CD4-positive, alpha-beta T cell treated with Interleukin-21 for 1 hour (primary cell): ENCODE measurements around the gene OR52L1.

Experiments
- DNase-seq: peaks from one replicate; pipeline ENCODE4 v3.0.0-alpha.2; 2020

OR52L1 gene

DNA sequence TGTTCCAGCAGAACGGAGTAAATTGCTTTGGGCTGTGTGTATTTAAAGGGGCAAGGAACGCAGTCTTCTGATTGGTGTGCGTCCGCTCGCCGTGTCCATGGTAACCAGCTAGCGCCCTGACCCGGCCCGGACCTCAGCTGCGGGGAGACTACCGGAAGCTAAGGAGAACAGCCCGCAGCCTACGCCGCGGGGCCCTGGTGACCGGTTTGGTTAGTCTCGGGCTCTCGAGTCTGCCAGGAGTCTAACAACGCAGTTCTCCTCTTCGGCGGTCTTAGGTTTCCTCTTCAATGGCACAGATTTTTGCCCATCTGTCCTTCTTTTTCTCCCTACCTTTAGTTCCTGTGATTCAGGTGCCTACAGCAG is 48.2 kb downstream of the OR52L1 start:
- no peak for DNase-seq

DNA sequence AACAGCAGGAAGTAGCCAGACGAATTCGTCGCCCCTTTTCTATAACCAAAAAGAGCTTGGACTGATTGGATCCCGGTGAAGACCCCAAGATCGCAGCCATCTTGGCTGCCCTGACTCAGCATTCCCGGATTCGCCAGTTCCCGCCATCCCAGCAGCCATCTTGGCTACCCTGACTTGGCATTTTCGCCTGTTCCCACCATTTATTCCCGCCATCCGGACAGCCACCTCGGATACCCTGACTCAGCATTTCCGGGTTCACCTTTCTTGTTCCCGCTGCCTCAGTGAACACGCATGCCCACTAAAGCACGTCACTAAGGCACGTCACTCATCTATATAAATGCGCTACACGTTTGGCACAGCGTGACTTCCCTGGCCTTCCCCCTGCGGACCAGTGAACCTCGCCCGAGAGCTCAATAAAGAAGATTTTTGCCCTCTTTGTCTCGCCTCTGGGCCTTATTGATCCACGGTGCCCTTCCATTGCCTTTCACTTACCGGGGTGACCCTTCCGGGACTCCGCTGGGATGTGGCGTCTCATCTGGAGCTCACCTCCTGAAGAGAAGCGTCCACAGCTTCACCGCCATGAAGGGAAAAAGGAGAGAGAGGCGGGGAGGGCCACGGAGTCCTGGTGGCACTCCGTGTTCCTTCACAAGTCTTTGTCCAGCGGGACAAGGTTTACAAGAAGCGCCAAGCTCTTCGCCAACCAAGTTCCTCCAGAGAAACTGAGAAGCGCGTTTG is 48.8 kb downstream of the OR52L1 start:
- no peak for DNase-seq
